Liver (tissue), 9 donors: ENCODE results near the gene MYO3B. TPM values are rescaled to one million over a fixed set of nuclear protein-coding genes. Genes with fewer than 3 reads are reported as not detected.
"Not testable (repeated sequence)": the region's sequence is repeated elsewhere in the genome, so short reads cannot be mapped to it uniquely, and the experiment has no call there.

Experiments used
- DNase-seq: peaks from one replicate; pipeline ENCODE4 v3.0.0-alpha.2; 2017; ENCODE audit warnings: low spot score
- H3K27ac ChIP-seq, 2 donors: one replicate each; pipeline ENCODE4 v1.7.0; 2013; ENCODE audit warnings: inconsistent platforms in 2 of 2, low read length in 2 of 2, control low read depth in 1 of 2, low read depth in 1 of 2, mild to moderate bottlenecking in 1 of 2
- H3K27me3 ChIP-seq, 4 donors: one replicate each; pipeline versions ENCODE4 v1.6.1 to v1.7.0; 2013; ENCODE audit warnings: low read length in 3 of 4, inconsistent platforms in 1 of 4, mild to moderate bottlenecking in 1 of 4, moderate library complexity in 1 of 4; ENCODE audit not compliant: control insufficient read depth in 4 of 4, insufficient read depth in 4 of 4
- H3K36me3 ChIP-seq, 4 donors: one replicate each; pipeline versions ENCODE4 v1.6.1 to v1.7.0; 2013; ENCODE audit warnings: low read length in 3 of 4, mild to moderate bottlenecking in 3 of 4, low read depth in 1 of 4, moderate library complexity in 1 of 4; ENCODE audit not compliant: control insufficient read depth in 4 of 4, insufficient read depth in 3 of 4
- H3K4me1 ChIP-seq, 4 donors: one replicate each; pipeline versions ENCODE4 v1.6.1 to v1.7.0; 2013; ENCODE audit warnings: low read length in 3 of 4, mild to moderate bottlenecking in 3 of 4, moderate library complexity in 1 of 4; ENCODE audit not compliant: control insufficient read depth in 4 of 4, insufficient read depth in 4 of 4
- H3K4me3 ChIP-seq, 3 donors: one replicate each; pipeline versions ENCODE4 v1.6.1 to v1.7.0; 2013; ENCODE audit warnings: low read length in 3 of 3, control low read depth in 1 of 3, low read depth in 1 of 3, mild to moderate bottlenecking in 1 of 3
- H3K9ac ChIP-seq, 2 donors: one replicate each; pipeline ENCODE4 v1.7.0; 2013; ENCODE audit warnings: low read length in 2 of 2, mild to moderate bottlenecking in 2 of 2, moderate library complexity in 2 of 2, control low read depth in 1 of 2, low read depth in 1 of 2
- H3K9me3 ChIP-seq, 4 donors: one replicate each; pipeline versions ENCODE4 v1.6.1 to v1.7.0; 2013; ENCODE audit warnings: low read length in 3 of 4; ENCODE audit not compliant: control insufficient read depth in 4 of 4
- ATF3 ChIP-seq: IDR thresholded peaks from 2 replicates; pipeline ENCODE4 v1.6.1; 2016; ENCODE audit warnings: antibody characterized with exemption
- CTCF ChIP-seq: fragments of 150-350 bp; IDR thresholded peaks from 2 replicates; pipeline ENCODE4 v1.5.1; 2017; ENCODE audit warnings: improper control_type of control experiment, low read depth, low read length; ENCODE audit not compliant: missing input control
- EGR1 ChIP-seq, 2 donors: IDR thresholded peaks; 2 replicates each; pipeline ENCODE4 v1.6.1; 2016 to 2018; ENCODE audit warnings: antibody characterized with exemption in 2 of 2, low read depth in 2 of 2
- FOXA1 ChIP-seq: IDR thresholded peaks from 2 replicates; pipeline ENCODE4 v1.6.1; 2016; ENCODE audit warnings: antibody characterized with exemption
- FOXA2 ChIP-seq: IDR thresholded peaks from 2 replicates; pipeline ENCODE4 v1.6.1; 2016; ENCODE audit warnings: antibody characterized with exemption
- GABPA ChIP-seq, 2 donors: IDR thresholded peaks in 1 of 2; conservative IDR thresholded peaks in 1 of 2; 2 replicates each; pipeline ENCODE4 v1.6.1; 2016; ENCODE audit warnings: antibody characterized with exemption in 2 of 2, mild to moderate bottlenecking in 1 of 2, moderate library complexity in 1 of 2
- HNF4A ChIP-seq, 2 donors: conservative IDR thresholded peaks; 2 replicates each; pipeline ENCODE4 v1.6.1; 2016; ENCODE audit warnings: antibody characterized with exemption in 2 of 2, mild to moderate bottlenecking in 2 of 2
- JUND ChIP-seq, 2 donors: IDR thresholded peaks; 2 replicates each; pipeline ENCODE4 v1.6.1; 2016; ENCODE audit warnings: antibody characterized with exemption in 2 of 2
- MAX ChIP-seq: IDR thresholded peaks from 2 replicates; pipeline ENCODE4 v1.6.1; 2016; ENCODE audit warnings: antibody characterized with exemption
- NR2F2 ChIP-seq: IDR thresholded peaks from 2 replicates; pipeline ENCODE4 v1.6.1; 2016; ENCODE audit warnings: antibody characterized with exemption
- RAD21 ChIP-seq, 2 donors: IDR thresholded peaks; 2 replicates each; pipeline ENCODE4 v1.6.1; 2016; ENCODE audit warnings: antibody characterized with exemption in 2 of 2, mild to moderate bottlenecking in 2 of 2
- REST ChIP-seq: IDR thresholded peaks from 2 replicates; pipeline ENCODE4 v1.6.1; 2016; ENCODE audit warnings: antibody characterized with exemption, mild to moderate bottlenecking
- RXRA ChIP-seq, 2 donors: IDR thresholded peaks; 2 replicates each; pipeline ENCODE4 v1.6.1; 2017 to 2018; ENCODE audit warnings: antibody characterized with exemption in 2 of 2, mild to moderate bottlenecking in 1 of 2
- SP1 ChIP-seq: IDR thresholded peaks from 2 replicates; pipeline ENCODE4 v1.6.1; 2018; ENCODE audit warnings: antibody characterized with exemption, mild to moderate bottlenecking
- TAF1 ChIP-seq: conservative IDR thresholded peaks from 2 replicates; pipeline ENCODE4 v1.6.1; 2016; ENCODE audit warnings: antibody characterized with exemption, mild to moderate bottlenecking
- YY1 ChIP-seq: IDR thresholded peaks from 2 replicates; pipeline ENCODE4 v1.6.1; 2016; ENCODE audit warnings: antibody characterized with exemption, mild to moderate bottlenecking
- ZBTB33 ChIP-seq: IDR thresholded peaks from 2 replicates; pipeline ENCODE4 v1.6.1; 2016; ENCODE audit warnings: antibody characterized with exemption
- WGBS: extraction: QIAGEN DNeasy Blood & Tissue Kit; methylation state at CpG from one replicate; pipeline ENCODE4 v1.1.7; 2013; 5-methylcytosine and 5-hydroxymethylcytosine counted together
- polyA plus RNA-seq, 2 donors: library from polyadenylated mRNA; stranded (reverse) in 1 of 2; unstranded in 1 of 2; fragments of 200-250 nt in 1 of 2; fragments of >200 nt in 1 of 2; fragmentation: Nextera tagmentation in 1 of 2; extraction: Ambion mirVana in 1 of 2; gene quantifications; one replicate each; pipeline versions ENCODE4 v1.2.1 to v1.2.3, GENCODE V29; 2013 to 2015
- total RNA-seq, 2 donors: library from RNA; depleted of rRNA; stranded (reverse); fragments of >200 nt; gene quantifications; one replicate each; pipeline ENCODE4 v1.2.3, GENCODE V29; 2014
- donor health status: healthy.
- donor health status: healthy.
- donor health status: healthy.
- donor health status: healthy.
- donor health status: healthy.

The MYO3B gene
- total and polyA plus RNA-seq, 4 donors, result under 0.01 to 0.05 TPM; not detected in 2

GRCh38 chr2:170262806-170263205 lies 84.9 kb downstream of the MYO3B start:
- no peak overlapping the region for H3K4me3 ChIP-seq
- no peak for TF ChIP-seq CTCF
- TF ChIP-seq TAF1, result no peak
- TF ChIP-seq YY1, result no peak
- no peak for TF ChIP-seq ATF3
- TF ChIP-seq FOXA2, result no peak
- no peak for TF ChIP-seq EGR1 (IDR thresholded peaks at IDR 0.05; ENCODE audit: low read depth in 2 of 2)
- TF ChIP-seq FOXA1, result no peak
- TF ChIP-seq JUND (IDR thresholded peaks at IDR 0.05), result no peak
- TF ChIP-seq MAX, result no peak
- TF ChIP-seq RAD21 (IDR thresholded peaks at IDR 0.05), result no peak
- no peak for TF ChIP-seq NR2F2
- no peak for TF ChIP-seq RXRA (IDR thresholded peaks at IDR 0.05)
- TF ChIP-seq SP1, result no peak
- no peak for TF ChIP-seq GABPA (IDR thresholded peaks at IDR 0.05 in 1 of 2, conservative IDR thresholded peaks at IDR 0.05 in 1 of 2)
- no peak for TF ChIP-seq REST
- TF ChIP-seq HNF4A (conservative IDR thresholded peaks at IDR 0.05), result no peak
- TF ChIP-seq ZBTB33, result no peak
- H3K4me1 ChIP-seq, result no peaks in the 10 kb centered on the region
- H3K9ac ChIP-seq, result no peak overlapping the region
- H3K27ac ChIP-seq, result no peak overlapping the region
- H3K27me3 ChIP-seq, result peaks cover 0 to 2% (median 0%) of the 10 kb centered on the region in 4 donors
- peaks cover 0 to 10% (median 6%) of the 10 kb centered on the region in 4 donors for H3K9me3 ChIP-seq
- no peaks in the 10 kb centered on the region for H3K36me3 ChIP-seq
- 68% methylated on average over 4 of the region's 4 CpGs for WGBS
- DNase-seq, result no peak

GRCh38 chr2:170263728-170264521 lies 86.0 kb downstream of the MYO3B start:
- H3K9me3 ChIP-seq, H3K4me1 ChIP-seq, DNase-seq, H3K36me3 ChIP-seq, H3K4me3 ChIP-seq, H3K27ac ChIP-seq, H3K27me3 ChIP-seq, H3K9ac ChIP-seq: not testable (repeated sequence)
- 31% methylated on average over 7 of the region's 7 CpGs for WGBS
